Epithelial cell of proximal tubule (primary cell): ENCODE measurements around the gene TPSB2. TPM values are rescaled to one million over a fixed set of nuclear protein-coding genes. Genes with fewer than 3 reads are reported as not detected.
"Not testable (repeated sequence)": the region's sequence is repeated elsewhere in the genome, so short reads cannot be mapped to it uniquely, and the experiment has no call there.

Experiments used
- DNase-seq: peaks from one replicate; pipeline ENCODE4 v3.0.0-alpha.2; 2011; ENCODE audit warnings: low read depth
- H3K4me3 ChIP-seq: 2 replicates; pipeline ENCODE4 v1.5.1; 2011; ENCODE audit warnings: low read depth, mild to moderate bottlenecking, low read length
- total RNA-seq: library from RNA; depleted of rRNA; stranded (reverse); fragments of >200 nt; gene quantifications from 2 replicates; pipeline ENCODE4 v1.2.3, GENCODE V29; 2015
- TF ChIP-seq, protein P1 (sequence below): conservative IDR thresholded peaks from 2 replicates; pipeline ENCODE4 v1.5.1; 2012; ENCODE audit warnings: low read depth, mild to moderate bottlenecking, low read length

Gene TPSB2
- total RNA-seq: not detected in 2 replicates

DNA sequence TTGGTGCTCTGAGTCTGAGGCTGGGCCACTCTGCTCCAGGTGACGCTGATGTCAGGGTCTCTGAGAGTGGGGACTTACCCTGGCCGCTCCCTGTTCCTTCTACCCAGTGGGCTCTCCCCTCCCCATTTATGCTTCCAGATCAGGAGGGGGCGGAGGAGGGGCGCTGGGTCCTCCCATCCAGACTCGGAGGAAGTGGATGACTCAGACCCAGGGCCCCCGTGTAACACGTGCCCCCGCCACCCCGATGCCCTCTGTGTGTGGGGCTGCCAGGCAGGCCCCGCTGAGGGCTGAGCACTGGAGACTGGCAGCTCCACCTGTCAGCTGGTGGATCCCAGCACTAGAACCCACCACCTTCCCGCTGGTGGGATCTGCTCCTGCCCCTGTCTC, at the start of gene TPSB2:
TSS of gene TPSB2 (minus strand) at position 101 of the 387 bp plus-strand sequence. CDS start 233 bp downstream, outside the sequence.
- H3K4me3 ChIP-seq, DNase-seq: not testable (repeated sequence)

DNA sequence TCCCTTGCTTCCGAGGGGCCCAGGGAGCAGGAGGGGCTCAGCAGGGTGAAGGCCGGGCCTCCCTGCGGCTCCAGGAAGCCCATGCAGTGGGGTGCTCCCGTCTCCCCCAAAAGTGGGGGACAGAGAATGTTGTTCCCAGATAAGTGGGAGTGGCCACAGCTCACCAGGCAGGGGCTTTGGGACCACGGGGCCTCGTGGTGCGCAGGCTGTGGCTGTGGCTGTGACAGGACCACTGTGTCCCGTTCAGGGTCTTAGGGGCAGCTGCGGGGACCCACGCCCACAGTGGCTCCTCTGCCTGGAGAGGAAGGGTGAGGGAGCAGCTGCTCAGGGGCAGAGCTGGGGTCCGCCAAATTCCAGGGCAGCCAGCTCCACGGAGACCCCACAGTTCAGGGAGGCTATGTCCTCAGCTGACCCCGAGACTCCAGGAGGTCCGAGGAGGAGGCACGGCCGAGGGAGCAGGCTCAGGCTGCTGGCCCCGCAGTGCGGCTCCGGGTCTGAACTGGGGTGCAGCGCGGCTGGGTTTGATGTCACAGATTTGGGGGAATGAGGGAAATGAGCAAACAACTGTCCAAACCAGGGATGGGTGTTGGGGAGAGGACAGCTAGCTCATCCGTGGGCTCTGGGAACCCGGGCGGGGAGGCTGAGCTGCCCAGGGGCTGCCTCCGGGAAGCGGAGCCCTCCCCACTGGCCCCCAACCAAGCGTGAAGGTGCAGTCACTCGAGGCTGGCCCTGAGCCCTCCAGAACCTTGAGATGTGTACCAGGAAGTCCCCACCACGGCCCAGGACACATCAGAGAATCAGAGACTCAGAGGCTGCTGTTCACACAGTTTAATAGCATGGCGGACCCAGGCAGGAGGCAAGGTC, 49.3 kb upstream of the TPSB2 start:
- TF ChIP-seq, protein P1, sequence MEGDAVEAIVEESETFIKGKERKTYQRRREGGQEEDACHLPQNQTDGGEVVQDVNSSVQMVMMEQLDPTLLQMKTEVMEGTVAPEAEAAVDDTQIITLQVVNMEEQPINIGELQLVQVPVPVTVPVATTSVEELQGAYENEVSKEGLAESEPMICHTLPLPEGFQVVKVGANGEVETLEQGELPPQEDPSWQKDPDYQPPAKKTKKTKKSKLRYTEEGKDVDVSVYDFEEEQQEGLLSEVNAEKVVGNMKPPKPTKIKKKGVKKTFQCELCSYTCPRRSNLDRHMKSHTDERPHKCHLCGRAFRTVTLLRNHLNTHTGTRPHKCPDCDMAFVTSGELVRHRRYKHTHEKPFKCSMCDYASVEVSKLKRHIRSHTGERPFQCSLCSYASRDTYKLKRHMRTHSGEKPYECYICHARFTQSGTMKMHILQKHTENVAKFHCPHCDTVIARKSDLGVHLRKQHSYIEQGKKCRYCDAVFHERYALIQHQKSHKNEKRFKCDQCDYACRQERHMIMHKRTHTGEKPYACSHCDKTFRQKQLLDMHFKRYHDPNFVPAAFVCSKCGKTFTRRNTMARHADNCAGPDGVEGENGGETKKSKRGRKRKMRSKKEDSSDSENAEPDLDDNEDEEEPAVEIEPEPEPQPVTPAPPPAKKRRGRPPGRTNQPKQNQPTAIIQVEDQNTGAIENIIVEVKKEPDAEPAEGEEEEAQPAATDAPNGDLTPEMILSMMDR: no peak
- no peak for DNase-seq
- H3K4me3 ChIP-seq: no peak overlapping the region

DNA sequence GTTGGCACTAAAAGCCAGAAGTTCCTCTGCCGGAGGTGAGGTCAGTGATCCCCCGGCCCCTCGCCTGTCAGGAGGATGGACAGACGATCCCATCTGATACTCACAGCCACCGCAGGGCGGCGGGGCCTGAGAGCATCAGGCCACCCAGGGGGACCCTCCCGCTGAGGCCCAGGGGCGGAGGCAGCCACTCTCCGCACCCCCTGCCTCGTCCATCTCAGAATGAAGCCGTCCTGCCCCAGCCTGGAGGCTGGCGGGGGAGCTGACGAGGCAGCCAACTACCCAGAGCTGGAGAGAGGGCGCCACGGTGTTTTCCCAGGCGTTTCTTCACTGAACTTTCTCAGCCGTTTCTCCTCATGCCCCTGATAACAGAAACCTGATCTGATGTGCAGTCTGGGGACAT, 48.5 kb upstream of the TPSB2 start:
- TF ChIP-seq, protein P1: no peak
- H3K4me3 ChIP-seq: no peak overlapping the region
- DNase-seq: no peak

DNA sequence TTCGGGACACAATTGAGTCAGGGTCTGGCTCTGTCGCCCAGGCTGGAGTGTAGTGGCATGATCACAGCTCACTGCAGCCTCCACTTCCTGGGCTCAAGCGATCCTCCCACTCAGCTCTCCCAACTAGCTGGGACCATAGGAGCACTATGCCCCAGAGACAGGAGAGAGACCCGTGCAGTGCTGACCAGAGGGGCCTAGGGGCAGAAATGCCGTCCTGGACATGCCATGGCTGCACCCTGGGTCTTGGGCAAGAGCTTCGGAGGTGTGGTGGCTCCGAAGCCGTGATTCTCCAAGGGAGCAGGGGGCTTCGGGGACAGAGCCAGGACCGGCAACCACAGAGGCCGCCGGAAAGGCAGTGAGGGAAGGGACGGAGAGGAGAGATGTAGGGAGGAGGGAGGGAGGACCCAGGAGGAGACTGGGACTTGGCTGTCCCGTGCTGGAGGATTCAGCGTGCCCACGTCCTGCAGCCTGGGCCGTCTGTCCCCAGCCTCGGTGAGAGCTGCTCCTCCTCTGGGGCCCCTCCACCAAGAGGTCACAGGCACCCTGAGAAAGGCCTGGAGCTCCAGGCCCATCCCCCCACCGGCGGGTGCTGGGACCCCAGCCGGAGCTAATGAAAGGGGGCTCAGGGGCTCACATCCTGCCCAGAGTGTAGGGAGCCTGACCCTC, 47.8 kb upstream of the TPSB2 start:
- TF ChIP-seq, protein P1: no peak
- H3K4me3 ChIP-seq: no peak overlapping the region
- no peak for DNase-seq

DNA sequence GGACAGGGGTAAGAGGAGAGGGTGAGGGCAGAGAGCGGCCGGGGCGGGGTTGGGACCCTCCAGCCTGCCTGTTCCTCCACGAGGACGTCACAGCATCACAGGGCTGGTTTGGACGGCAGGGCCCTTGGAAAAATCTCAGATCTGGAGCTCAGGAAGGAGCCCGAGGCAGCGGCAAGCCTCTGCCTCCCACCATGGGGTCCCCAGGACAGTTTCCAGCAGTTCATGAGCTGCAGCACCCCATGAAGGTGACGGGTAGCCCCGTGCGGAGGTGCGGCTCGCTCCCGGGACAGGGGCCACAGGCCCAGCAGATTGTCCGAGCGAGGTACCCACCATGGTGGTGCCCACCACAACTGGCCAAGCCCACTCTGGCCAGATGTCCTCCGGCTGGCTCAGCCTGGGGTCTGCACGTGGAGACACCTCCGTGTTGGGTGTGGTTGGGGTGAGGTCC, 47.2 kb upstream of the TPSB2 start:
- no peak overlapping the region for H3K4me3 ChIP-seq
- DNase-seq: no peak
- TF ChIP-seq, protein P1: no peak

DNA sequence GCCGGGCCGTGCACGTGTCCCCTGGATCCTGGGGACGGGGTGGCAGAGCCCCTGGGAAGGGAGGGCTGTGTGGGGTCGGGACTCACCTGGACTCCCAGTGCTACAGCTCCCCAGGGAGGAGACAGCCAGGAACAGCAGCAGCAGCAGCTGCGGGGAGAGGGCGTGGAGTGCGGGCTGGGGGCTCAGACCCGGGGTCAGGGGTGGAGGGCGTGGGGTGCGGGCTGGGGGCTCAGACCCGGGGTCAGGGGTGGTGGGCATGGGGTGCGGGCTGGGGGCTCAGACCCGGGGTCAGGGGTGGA, 46.5 kb upstream of the TPSB2 start:
- TF ChIP-seq, protein P1: no peak
- H3K4me3 ChIP-seq: no peak overlapping the region
- DNase-seq: no peak

DNA sequence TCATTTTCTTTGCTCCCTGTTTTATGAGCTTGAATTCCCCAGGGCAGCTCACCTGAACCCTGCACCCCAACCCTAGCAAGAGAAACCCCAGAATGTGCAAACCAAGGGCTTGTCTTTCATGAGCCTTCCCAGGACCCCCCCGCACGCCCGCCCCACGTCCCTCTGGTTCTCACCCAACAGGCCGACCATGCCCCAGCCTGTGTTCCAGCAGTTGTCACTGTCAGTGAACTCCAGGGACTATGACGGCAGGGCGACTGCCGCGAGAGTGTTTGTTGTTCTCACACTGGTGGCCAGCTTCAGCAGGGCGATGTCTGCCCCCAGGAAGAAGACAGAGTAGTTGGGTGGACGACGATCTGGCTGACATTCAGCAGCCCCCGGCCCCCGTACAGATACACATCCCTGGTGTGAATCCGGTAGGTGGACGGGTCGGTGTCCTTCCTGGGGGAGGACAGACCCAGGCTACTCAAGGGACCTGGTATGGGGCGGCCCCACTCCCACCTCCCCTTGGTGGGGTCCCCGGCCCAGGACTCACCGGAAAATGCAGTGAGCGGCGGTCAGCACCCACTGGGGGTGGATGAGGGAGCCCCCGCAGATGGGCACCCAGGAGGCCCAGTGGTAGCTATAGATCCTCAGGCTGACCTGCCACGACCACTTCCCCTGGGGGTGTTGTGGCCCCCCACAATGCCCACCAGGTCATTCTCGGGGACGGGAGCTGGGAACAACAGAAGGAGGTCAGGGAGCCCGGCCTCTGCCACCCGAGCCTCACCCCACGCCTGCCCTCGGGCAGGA, 46.0 kb upstream of the TPSB2 start:
- TF ChIP-seq, protein P1: no peak
- DNase-seq: no peak
- H3K4me3 ChIP-seq: no peak overlapping the region
